Heart left ventricle (tissue), 16 donors: ENCODE data around the gene CEMIP2. TPM values are rescaled to one million over a fixed set of nuclear protein-coding genes. Genes with fewer than 3 reads are reported as not detected.

Experiments
- ATAC-seq, 4 donors: fragments of 200-7000 bp; cut with Tn5 transposase; one replicate each; pipeline ENCODE4 v1.9.1; 2020 to 2022; ENCODE audit warnings: moderate library complexity in 4 of 4, mild to moderate bottlenecking in 3 of 4, moderate number of reproducible peaks in 1 of 4
- DNase-seq, 5 donors: peaks; one replicate each; pipeline ENCODE4 v3.0.0-alpha.2; 2020
- H3K27ac ChIP-seq, 12 donors: fragments of 200-600 bp; sonication (generic) in 4 of 12; one replicate each; pipeline versions ENCODE4 v1.5.0 to v1.8.0; 2016 to 2022; ENCODE audit warnings: mild to moderate bottlenecking in 2 of 12
- H3K27me3 ChIP-seq, 9 donors: fragments of 200-600 bp; sonication (generic) in 2 of 9; one replicate each; pipeline versions ENCODE4 v1.5.1 to v1.8.0; 2016 to 2022; ENCODE audit warnings: mild to moderate bottlenecking in 3 of 9
- H3K36me3 ChIP-seq, 9 donors: fragments of 200-600 bp; sonication (generic) in 2 of 9; one replicate each; pipeline versions ENCODE4 v1.5.0 to v1.8.0; 2018 to 2022; ENCODE audit warnings: mild to moderate bottlenecking in 2 of 9
- H3K4me1 ChIP-seq, 12 donors: fragments of 200-600 bp; sonication (generic) in 4 of 12; one replicate each; pipeline versions ENCODE4 v1.5.0 to v1.8.0; 2016 to 2022; ENCODE audit warnings: mild to moderate bottlenecking in 3 of 12
- H3K4me3 ChIP-seq, 12 donors: fragments of 200-600 bp; sonication (generic) in 4 of 12; one replicate each; pipeline versions ENCODE4 v1.5.0 to v1.8.0; 2017 to 2022; ENCODE audit warnings: mild to moderate bottlenecking in 9 of 12, moderate library complexity in 4 of 12
- H3K9me3 ChIP-seq, 12 donors: fragments of 200-600 bp; sonication (generic) in 4 of 12; one replicate each; pipeline versions ENCODE4 v1.5.0 to v1.8.0; 2016 to 2022; ENCODE audit warnings: mild to moderate bottlenecking in 1 of 12
- POLR2A ChIP-seq, 2 donors: fragments of 450-650 bp; IDR thresholded peaks; one replicate each; pipeline ENCODE4 v1.6.1; 2017; ENCODE audit warnings: antibody characterized with exemption in 2 of 2, mild to moderate bottlenecking in 2 of 2, moderate library complexity in 2 of 2
- WGBS, 4 donors: extraction: QIAGEN DNeasy Blood & Tissue Kit in 2 of 4; methylation state at CpG; one replicate each; pipeline versions ENCODE4 v1.1.5 to v1.1.7; 2013 to 2018; 5-methylcytosine and 5-hydroxymethylcytosine counted together
- intact Hi-C, 10 donors: fragments of 100-400 bp; cut with DNase I; formaldehyde crosslinking; loops; one replicate each; pipeline versions ENCODE4 v1.11.1 to v1.14.2; 2022
- polyA plus RNA-seq, 2 donors: library from polyadenylated mRNA; stranded (reverse); fragments of 200-250 nt; gene quantifications; one replicate each; pipeline ENCODE4 v1.2.3, GENCODE V29; 2013
- total RNA-seq, 9 donors: library from RNA; depleted of rRNA in 2 of 9; stranded (reverse); fragments of >200 nt in 2 of 9; fragmentation: NEBNext Ultra II Directional in 3 of 9; extraction: Animal tissue kit (Norgen Biotek cat#: 25700) in 3 of 9; gene quantifications; one replicate each; pipeline versions ENCODE4 v1.1.0 to v1.2.4, GENCODE V29; 2016 to 2023
- TF ChIP-seq, protein P1 (sequence below), 12 donors: fragments of 200-600 bp; sonication (generic) in 4 of 12; IDR thresholded peaks; one replicate each; pipeline versions ENCODE4 v1.5.0 to v1.8.0; 2018 to 2022; ENCODE audit warnings: antibody characterized with exemption in 12 of 12, mild to moderate bottlenecking in 5 of 12
- donor health status: ischemic (EF 13 %, LVEDD 7.1; RV severe dilation, severe dysfunction).
- donor health status: healthy with polysubstance abuse.
- donor health status: DM: no; HTN: yes; CAD: no.
- donor health status: DM: no; HTN: no; CAD: no.
- donor health status: ischemic (EF 25% LVEDD 6.9; RV normal size, moderate dysfunction).
- donor health status: ischemic (EF 25% LVEDD 5.7; RV mildly dilated, moderate dysfunction).
- donor health status: healthy.
- donor health status: DM: yes; HTN: yes; CAD: no.
- donor health status: ischemic (EF 35%, LVEDD 5.7; RV mildly dilated, moderate dysfunction).
- donor health status: nonischemic (EF 11% LVEDD 7.7; RV severe dilation, severe dysfunction).
- donor health status: DM: yes; HTN: yes; CAD: no.
- donor health status: PGD.
- donor health status: ischemic (EF 29% LVEDD 5.4; RV normal size, mild dysfunction).
- donor health status: nonischemic (EF 23%, LVEDD 6.1; RV moderate dilation, normal function).

Gene CEMIP2
- total and polyA plus RNA-seq, 11 donors, result 5.8 to 49.3 (median 7.4) TPM

DNA sequence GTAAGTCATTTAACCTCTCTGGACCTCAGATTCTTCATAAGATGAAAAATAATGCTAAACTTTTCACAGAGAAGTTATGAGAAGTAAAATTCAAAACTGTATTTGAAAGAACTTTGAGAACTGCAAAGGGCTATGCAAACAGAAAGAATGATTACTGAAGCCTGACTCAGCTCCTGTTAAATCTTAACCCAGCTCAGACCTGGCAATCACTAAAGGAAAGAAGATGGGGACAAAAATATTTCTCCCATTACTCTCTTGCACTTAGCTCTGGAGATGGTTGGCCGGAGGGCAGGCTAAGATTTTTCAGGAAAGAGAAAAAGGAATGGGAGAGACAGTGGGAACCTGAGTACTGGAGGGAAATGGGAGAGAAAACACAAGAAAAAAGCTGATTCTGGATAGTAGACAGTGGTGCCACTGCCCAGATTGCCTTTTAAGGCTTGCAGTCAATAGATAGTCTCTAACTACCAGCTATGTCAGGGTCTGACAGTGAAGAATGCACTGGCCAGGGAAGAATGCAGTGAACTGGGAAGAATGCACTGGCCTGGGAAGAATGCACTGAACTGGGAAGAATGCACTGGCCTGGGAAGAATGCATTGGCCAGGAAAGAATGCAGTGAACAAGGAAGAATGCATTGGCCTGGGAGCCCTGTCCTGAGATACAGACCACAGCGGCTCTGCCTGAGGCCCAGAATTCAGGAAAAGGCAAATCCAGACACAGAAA is 25.2 kb upstream of the CEMIP2 start:
- Histone ChIP-seq H3K4me3 (no peak overlapping the region), H3K9me3 (no peaks in the 10 kb centered on the region), H3K4me1 (peaks cover 0 to 14% (median 0%) of the 10 kb centered on the region in 12 donors), H3K27ac (peak overlapping the region in 1 of 12 donors; percentile 79), H3K27me3 (no peaks in the 10 kb centered on the region), H3K36me3 (no peaks in the 10 kb centered on the region)
- ATAC-seq (no peak), DNase-seq (no peak)
- WGBS, 4 donors, result 90 to 96% (median 94%) methylated on average over 2 of the region's 2 CpGs
- intact Hi-C loops, result no loop called here
- no peak for TF ChIP-seq POLR2A (IDR thresholded peaks at IDR 0.05)
- TF ChIP-seq, protein P1, sequence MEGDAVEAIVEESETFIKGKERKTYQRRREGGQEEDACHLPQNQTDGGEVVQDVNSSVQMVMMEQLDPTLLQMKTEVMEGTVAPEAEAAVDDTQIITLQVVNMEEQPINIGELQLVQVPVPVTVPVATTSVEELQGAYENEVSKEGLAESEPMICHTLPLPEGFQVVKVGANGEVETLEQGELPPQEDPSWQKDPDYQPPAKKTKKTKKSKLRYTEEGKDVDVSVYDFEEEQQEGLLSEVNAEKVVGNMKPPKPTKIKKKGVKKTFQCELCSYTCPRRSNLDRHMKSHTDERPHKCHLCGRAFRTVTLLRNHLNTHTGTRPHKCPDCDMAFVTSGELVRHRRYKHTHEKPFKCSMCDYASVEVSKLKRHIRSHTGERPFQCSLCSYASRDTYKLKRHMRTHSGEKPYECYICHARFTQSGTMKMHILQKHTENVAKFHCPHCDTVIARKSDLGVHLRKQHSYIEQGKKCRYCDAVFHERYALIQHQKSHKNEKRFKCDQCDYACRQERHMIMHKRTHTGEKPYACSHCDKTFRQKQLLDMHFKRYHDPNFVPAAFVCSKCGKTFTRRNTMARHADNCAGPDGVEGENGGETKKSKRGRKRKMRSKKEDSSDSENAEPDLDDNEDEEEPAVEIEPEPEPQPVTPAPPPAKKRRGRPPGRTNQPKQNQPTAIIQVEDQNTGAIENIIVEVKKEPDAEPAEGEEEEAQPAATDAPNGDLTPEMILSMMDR (IDR thresholded peaks at IDR 0.05), result no peak

DNA sequence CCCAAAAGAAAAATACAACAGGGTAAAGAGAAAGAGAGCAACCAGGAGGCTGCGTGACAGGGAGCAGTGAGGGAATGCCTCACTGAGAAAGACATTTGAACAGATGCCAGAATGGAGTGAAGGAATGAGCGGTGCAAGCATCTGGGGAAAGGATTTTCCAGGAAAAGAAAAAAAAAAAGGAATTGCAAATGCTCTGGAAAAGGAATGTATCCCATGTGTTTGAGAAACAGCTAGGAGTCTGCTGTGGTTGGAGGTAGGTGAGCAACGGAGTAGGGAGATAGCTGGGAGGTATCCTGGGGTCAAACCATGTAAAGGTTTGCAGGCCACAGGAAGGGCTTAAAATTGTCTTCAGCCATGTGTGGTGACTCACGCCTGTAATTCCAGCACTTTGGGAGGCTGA is 23.6 kb upstream of the CEMIP2 start:
- TF ChIP-seq, protein P1 (IDR thresholded peaks at IDR 0.05), result no peak
- no peak for TF ChIP-seq POLR2A (IDR thresholded peaks at IDR 0.05)
- ATAC-seq, result no peak
- Histone ChIP-seq H3K4me3 (no peak overlapping the region), H3K9me3 (no peaks in the 10 kb centered on the region), H3K27me3 (no peaks in the 10 kb centered on the region), H3K27ac (no peak overlapping the region), H3K36me3 (no peaks in the 10 kb centered on the region), H3K4me1 (peaks cover 0 to 14% (median 0%) of the 10 kb centered on the region in 12 donors)
- intact Hi-C loops, result no loop called here
- DNase-seq, result no peak
- 71 to 81% (median 78%) methylated on average over 4 of the region's 4 CpGs for WGBS, 4 donors

DNA sequence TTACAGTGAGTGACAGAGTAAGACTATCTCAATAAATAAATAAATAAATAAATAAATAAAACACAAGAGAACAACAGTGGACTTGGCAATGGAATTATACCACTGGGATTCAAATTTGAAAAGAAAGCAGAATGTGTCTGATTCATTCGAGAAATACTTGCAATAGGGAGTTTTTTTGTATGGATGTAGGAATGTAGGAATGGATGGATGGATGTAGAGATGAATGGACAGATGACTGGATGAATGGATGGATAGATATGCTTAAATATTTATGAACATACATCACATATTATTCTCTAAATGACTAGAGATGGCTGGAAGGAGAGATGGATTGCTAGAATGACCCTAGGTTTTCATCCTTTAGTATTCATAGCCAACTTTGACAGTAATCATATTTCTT is 22.0 kb upstream of the CEMIP2 start:
- Histone ChIP-seq H3K4me3 (no peak overlapping the region), H3K27ac (no peak overlapping the region), H3K36me3 (no peaks in the 10 kb centered on the region), H3K9me3 (no peaks in the 10 kb centered on the region), H3K27me3 (no peaks in the 10 kb centered on the region), H3K4me1 (peaks cover 0 to 8% (median 0%) of the 10 kb centered on the region in 12 donors)
- intact Hi-C loops, result no loop called here
- 80 to 86% (median 82%) methylated on average over 1 of the region's 1 CpG for WGBS, 4 donors
- no peak for ATAC-seq
- no peak for DNase-seq
- TF ChIP-seq, protein P1 (IDR thresholded peaks at IDR 0.05), result no peak
- no peak for TF ChIP-seq POLR2A (IDR thresholded peaks at IDR 0.05)

DNA sequence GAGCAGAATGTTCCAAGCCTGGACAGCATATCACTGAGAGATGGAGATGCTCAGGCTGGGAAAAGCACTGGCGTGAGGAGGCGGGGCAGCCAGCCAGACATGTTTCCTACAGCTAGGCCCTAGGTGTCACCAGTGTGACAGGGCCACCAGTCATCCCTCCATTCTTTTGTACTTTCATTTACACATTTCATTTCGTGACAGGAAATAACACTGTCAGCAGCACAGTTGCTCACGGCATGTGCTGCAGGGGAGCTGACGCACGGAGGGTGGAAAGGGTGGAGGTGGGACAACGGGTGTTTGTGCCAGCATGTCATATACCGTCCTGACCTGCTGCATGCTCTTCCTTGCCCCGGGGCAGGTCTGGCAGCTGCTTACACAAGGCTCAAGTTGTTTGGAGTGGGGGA is 14.8 kb upstream of the CEMIP2 start:
- ATAC-seq (peak in 2 of 4 donors; percentile 33 to 66), DNase-seq (peak in 1 of 5 donors; percentile 73)
- intact Hi-C loops, result no loop called here
- Histone ChIP-seq H3K27ac (peak overlapping the region in 1 of 12 donors; percentile 80), H3K9me3 (no peaks in the 10 kb centered on the region), H3K4me3 (no peak overlapping the region), H3K27me3 (no peaks in the 10 kb centered on the region), H3K4me1 (peaks cover 0 to 6% (median 0%) of the 10 kb centered on the region in 12 donors), H3K36me3 (no peaks in the 10 kb centered on the region)
- no peak for TF ChIP-seq POLR2A (IDR thresholded peaks at IDR 0.05)
- TF ChIP-seq, protein P1 (IDR thresholded peaks at IDR 0.05), result no peak
- 44 to 68% (median 51%) methylated on average over 9 of the region's 9 CpGs for WGBS, 4 donors
